Measurements from ENCODE around the gene OR1F1.
"Not testable (repeated sequence)": the region's sequence is repeated elsewhere in the genome, so short reads cannot be mapped to it uniquely, and the experiment has no call there.

The OR1F1 gene

DNA sequence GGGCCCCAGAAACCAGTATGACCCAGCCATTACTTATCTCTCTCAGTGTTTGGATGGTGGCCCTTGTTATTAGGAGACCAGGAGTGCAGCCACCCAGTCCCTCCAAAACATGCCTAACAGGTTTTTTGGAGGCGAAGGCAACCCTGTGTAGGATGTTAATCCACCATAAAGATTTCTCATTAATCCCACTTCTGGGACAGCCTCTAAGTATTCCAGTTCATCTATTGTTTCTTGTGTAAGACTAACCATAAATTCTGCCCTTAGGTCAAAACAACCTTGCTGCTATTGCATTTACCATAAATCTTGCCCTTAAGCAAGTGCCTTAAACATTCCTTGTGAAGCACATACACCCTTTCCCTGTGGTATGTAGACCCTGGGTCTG is 21.5 kb upstream of the OR1F1 start:
- Histone ChIP-seq H3K27ac (no peak overlapping the region), H3K36me3 (no peaks in the 10 kb centered on the region), H3K9me3 (ENCODE audit: severe bottlenecking) (no peaks in the 10 kb centered on the region), H3K27me3 (ENCODE audit: insufficient read depth, low read depth, severe bottlenecking) (no peaks in the 10 kb centered on the region), H3K4me3 (ENCODE audit: low read depth, low read length) (no peak overlapping the region)
- TF ChIP-seq, protein P1, sequence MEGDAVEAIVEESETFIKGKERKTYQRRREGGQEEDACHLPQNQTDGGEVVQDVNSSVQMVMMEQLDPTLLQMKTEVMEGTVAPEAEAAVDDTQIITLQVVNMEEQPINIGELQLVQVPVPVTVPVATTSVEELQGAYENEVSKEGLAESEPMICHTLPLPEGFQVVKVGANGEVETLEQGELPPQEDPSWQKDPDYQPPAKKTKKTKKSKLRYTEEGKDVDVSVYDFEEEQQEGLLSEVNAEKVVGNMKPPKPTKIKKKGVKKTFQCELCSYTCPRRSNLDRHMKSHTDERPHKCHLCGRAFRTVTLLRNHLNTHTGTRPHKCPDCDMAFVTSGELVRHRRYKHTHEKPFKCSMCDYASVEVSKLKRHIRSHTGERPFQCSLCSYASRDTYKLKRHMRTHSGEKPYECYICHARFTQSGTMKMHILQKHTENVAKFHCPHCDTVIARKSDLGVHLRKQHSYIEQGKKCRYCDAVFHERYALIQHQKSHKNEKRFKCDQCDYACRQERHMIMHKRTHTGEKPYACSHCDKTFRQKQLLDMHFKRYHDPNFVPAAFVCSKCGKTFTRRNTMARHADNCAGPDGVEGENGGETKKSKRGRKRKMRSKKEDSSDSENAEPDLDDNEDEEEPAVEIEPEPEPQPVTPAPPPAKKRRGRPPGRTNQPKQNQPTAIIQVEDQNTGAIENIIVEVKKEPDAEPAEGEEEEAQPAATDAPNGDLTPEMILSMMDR (IDR thresholded peaks at IDR 0.05; ENCODE audit: low read depth, low read length) = no peak
- no peak for DNase-seq

GRCh38 chr16:3168729-3169128 is 19.3 kb upstream of the OR1F1 start:
- H3K36me3 ChIP-seq; H3K27ac ChIP-seq; DNase-seq; H3K4me3 ChIP-seq (ENCODE audit: low read depth, low read length); H3K27me3 ChIP-seq (ENCODE audit: insufficient read depth, low read depth, severe bottlenecking); H3K9me3 ChIP-seq (ENCODE audit: severe bottlenecking): not testable (repeated sequence)

DNA sequence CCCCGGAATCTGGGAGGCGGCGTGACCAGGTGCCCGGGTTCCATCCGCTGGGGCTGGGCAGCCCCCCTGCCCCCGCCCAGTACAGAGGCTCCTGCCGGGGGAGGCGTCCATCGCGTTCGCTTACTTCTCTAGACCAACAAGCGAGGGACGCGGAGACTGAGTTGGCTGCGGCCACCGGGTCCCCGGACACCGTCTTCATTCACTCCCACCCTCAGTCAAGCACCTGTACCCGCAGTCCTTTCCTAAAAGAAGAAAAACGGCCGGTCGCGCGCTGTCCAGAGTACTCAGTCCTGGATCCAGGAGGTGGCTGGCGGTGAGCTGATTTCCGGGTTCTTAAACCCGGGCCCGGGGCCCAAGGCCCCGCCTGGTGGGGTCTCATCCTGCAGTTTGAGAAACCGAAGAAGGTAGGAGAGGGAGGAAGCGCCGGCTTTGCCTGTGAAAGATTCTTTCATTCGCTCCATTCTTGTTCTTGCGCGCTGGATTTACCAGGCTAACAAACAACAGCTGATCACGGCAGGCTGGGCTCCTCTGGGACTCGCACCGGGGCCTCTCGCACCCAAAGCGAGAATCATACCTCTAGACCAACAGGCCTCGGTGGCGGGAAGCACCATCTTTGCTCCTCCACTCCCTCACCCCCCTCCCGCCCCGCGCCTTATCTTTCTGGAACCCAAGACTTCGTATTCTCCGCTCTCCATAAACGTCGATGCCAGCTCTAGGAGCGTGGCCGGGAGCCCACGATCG is 17.4 kb upstream of the OR1F1 start:
- Histone ChIP-seq H3K36me3 (no peaks in the 10 kb centered on the region), H3K4me3 (ENCODE audit: low read depth, low read length) (no peak overlapping the region), H3K27me3 (ENCODE audit: insufficient read depth, low read depth, severe bottlenecking) (peaks cover 3% of the 10 kb centered on the region), H3K27ac (no peak overlapping the region), H3K9me3 (ENCODE audit: severe bottlenecking) (no peaks in the 10 kb centered on the region)
- no peak for DNase-seq
- TF ChIP-seq, protein P1 (IDR thresholded peaks at IDR 0.05; ENCODE audit: low read depth, low read length) = no peak

DNA sequence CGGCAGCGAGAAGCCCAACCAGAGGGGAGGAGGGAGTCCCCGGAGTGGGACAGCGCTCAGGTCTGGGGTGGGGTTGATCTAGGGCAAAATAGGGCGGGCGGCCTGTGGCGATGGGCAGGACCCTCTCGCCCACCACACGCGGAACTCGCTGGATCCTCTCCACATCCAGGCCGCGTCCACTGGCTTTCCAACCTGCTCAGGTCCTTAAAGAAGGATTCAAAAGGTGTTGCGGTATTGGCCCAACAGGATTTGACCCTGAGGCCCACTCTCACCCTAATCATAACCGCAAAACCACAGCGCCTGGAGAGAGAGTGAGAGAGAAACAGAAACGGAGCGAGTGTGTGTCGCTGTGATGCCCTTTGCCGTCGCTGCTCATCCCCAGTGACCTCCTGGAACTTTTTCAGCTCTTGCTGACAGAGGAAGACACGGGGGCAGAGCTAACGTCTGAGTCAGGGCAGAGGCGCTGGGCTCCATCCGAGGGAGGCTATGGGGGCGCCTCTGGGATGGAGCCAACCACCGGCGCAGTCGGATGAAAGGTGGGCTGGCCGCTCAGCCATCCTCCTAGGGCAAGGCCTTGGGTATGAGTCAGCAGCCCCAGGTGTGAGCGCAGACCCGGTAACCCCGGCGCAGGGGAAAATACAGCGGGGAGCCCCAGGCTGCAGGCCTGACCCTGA is 16.7 kb upstream of the OR1F1 start:
- Histone ChIP-seq H3K9me3 (ENCODE audit: severe bottlenecking) (no peaks in the 10 kb centered on the region), H3K27ac (no peak overlapping the region), H3K36me3 (no peaks in the 10 kb centered on the region), H3K27me3 (ENCODE audit: insufficient read depth, low read depth, severe bottlenecking) (peaks cover 7% of the 10 kb centered on the region), H3K4me3 (ENCODE audit: low read depth, low read length) (no peak overlapping the region)
- DNase-seq = no peak
- TF ChIP-seq, protein P1 (IDR thresholded peaks at IDR 0.05; ENCODE audit: low read depth, low read length) = no peak

DNA sequence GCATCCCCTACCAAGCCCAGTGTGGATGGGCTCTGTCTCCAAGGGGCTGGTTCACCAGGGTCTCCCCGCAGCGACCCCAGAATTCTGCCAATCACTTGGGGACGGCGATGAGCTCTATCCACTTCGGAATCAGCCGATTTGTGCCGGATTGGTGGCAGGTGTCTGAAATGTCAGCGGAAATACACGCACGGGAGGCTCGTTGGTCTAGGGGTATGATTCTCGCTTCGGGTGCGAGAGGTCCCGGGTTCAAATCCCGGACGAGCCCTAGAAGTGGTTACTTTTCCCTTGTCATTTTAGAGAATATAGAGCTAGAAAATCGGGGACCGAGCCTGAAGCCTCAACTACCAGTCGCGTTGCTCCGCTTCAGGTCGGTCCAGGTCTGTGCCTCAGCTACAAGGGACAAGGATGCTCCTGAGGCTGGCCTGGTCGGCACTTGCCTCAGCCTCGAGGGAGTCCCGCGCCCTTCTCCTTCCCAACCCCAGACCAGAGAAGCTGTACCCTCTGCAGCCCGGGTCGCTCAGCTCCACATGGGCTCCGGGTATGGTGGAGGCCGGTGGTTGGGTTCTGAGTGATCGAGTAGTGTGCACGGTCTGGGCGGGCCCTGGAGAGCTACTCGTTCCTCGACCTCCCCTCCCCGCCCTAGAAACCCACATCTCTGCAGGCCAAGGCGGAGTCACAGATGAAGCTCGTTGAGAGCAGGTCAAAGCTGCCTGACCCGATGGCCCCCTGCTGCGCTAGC is 16.0 kb upstream of the OR1F1 start:
- Histone ChIP-seq H3K4me3 (ENCODE audit: low read depth, low read length) (no peak overlapping the region), H3K27ac (no peak overlapping the region), H3K9me3 (ENCODE audit: severe bottlenecking) (no peaks in the 10 kb centered on the region), H3K27me3 (ENCODE audit: insufficient read depth, low read depth, severe bottlenecking) (peaks cover 8% of the 10 kb centered on the region), H3K36me3 (no peaks in the 10 kb centered on the region)
- TF ChIP-seq, protein P1 (IDR thresholded peaks at IDR 0.05; ENCODE audit: low read depth, low read length) = no peak
- no peak for DNase-seq

All from WERI-Rb-1 (cell line).